Loucy (cell line): ENCODE measurements around the gene EFHD1.

Source experiments
- H2AFZ ChIP-seq: fragments of 200-600 bp; sonication (generic); 2 replicates; pipeline ENCODE4 v1.6.0; 2016; ENCODE audit warnings: antibody characterized with exemption, mild to moderate bottlenecking, low read length, moderate library complexity
- H3F3A ChIP-seq: fragments of 200-600 bp; 2 replicates; pipeline ENCODE4 v1.6.0; 2016; ENCODE audit warnings: antibody characterized with exemption, low read depth, mild to moderate bottlenecking
- H3K27me3 ChIP-seq: fragments of 200-600 bp; sonication (generic); 2 replicates; pipeline ENCODE4 v1.6.1; 2014; ENCODE audit warnings: low read length, mild to moderate bottlenecking; ENCODE audit not compliant: insufficient read depth, poor library complexity, severe bottlenecking
- H3K36me3 ChIP-seq: fragments of 200-600 bp; sonication (generic); 2 replicates; pipeline ENCODE4 v1.6.1; 2016; ENCODE audit warnings: low read length; ENCODE audit not compliant: insufficient read depth
- H3K4me1 ChIP-seq: fragments of 200-600 bp; sonication (generic); 2 replicates; pipeline ENCODE4 v1.5.1; 2014; ENCODE audit warnings: low read length, mild to moderate bottlenecking; ENCODE audit not compliant: insufficient read depth, poor library complexity, severe bottlenecking
- H3K4me2 ChIP-seq: fragments of 200-600 bp; sonication (generic); 2 replicates; pipeline ENCODE4 v1.6.0; 2014; ENCODE audit warnings: antibody characterized with exemption, low read length, low read depth, mild to moderate bottlenecking; ENCODE audit not compliant: poor library complexity, severe bottlenecking
- H3K4me3 ChIP-seq: fragments of 200-600 bp; sonication (generic); 2 replicates; pipeline ENCODE4 v1.5.1; 2014; ENCODE audit warnings: low read length, mild to moderate bottlenecking, mixed read lengths; ENCODE audit not compliant: poor library complexity, severe bottlenecking
- H3K79me2 ChIP-seq: fragments of 200-600 bp; sonication (generic); 2 replicates; pipeline ENCODE4 v1.6.1; 2014; ENCODE audit warnings: low read length; ENCODE audit not compliant: insufficient read depth
- H3K9ac ChIP-seq: fragments of 200-600 bp; sonication (generic); 2 replicates; pipeline ENCODE4 v1.6.0; 2014; ENCODE audit warnings: mild to moderate bottlenecking, low read depth, low read length, moderate library complexity; ENCODE audit not compliant: poor library complexity, severe bottlenecking
- H3K9me2 ChIP-seq: fragments of 200-600 bp; sonication (generic); replicated peaks from 2 replicates; pipeline ENCODE4 v1.6.1; 2016; ENCODE audit warnings: low read depth, low read length, mixed read lengths
- H3K9me3 ChIP-seq: fragments of 200-600 bp; sonication (generic); 2 replicates; pipeline ENCODE4 v1.6.1; 2014; ENCODE audit warnings: mild to moderate bottlenecking, antibody characterized with exemption, low read length, low read depth; ENCODE audit not compliant: insufficient read depth
- H4K20me1 ChIP-seq: fragments of 200-600 bp; sonication (generic); 2 replicates; pipeline ENCODE4 v1.6.0; 2014; ENCODE audit warnings: antibody characterized with exemption, low read length, mild to moderate bottlenecking; ENCODE audit not compliant: insufficient read depth, poor library complexity, severe bottlenecking
- CTCF ChIP-seq: fragments of 200-600 bp; sonication (generic); conservative IDR thresholded peaks from 2 replicates; pipeline ENCODE4 v1.5.1; 2014; ENCODE audit warnings: mild to moderate bottlenecking, antibody characterized with exemption, low read length
- EZH2phosphoT487 ChIP-seq: fragments of 200-600 bp; IDR thresholded peaks from 2 replicates; pipeline ENCODE4 v1.6.1; 2018; ENCODE audit warnings: antibody characterized with exemption, mild to moderate bottlenecking, moderate library complexity, borderline replicate concordance

The EFHD1 gene

GRCh38 chr2:232628466-232629128, 4.8 kb upstream of the EFHD1 start:
- no peaks in the 10 kb centered on the region for H3K79me2 ChIP-seq
- no peak overlapping the region for H3K4me2 ChIP-seq
- H3K9me2 ChIP-seq: no peaks in the 10 kb centered on the region
- H3K27me3 ChIP-seq: no peaks in the 10 kb centered on the region
- no peaks in the 10 kb centered on the region for H3K4me1 ChIP-seq
- H3K9me3 ChIP-seq: no peaks in the 10 kb centered on the region
- H3K9ac ChIP-seq: no peak overlapping the region
- no peak overlapping the region for H3K4me3 ChIP-seq
- H2AFZ ChIP-seq: no peak overlapping the region
- H3F3A ChIP-seq: no peaks in the 10 kb centered on the region
- TF ChIP-seq CTCF: no peak
- no peak for TF ChIP-seq EZH2phosphoT487
- H4K20me1 ChIP-seq: no peaks in the 10 kb centered on the region
- H3K36me3 ChIP-seq: no peaks in the 10 kb centered on the region

GRCh38 chr2:232629129-232629475, 4.3 kb upstream of the EFHD1 start:
- Histone ChIP-seq H3K4me3 (no peak overlapping the region), H3F3A (no peaks in the 10 kb centered on the region), H2AFZ (no peak overlapping the region), H3K36me3 (no peaks in the 10 kb centered on the region), H3K27me3 (no peaks in the 10 kb centered on the region), H3K9ac (no peak overlapping the region), H3K9me2 (no peaks in the 10 kb centered on the region), H3K4me2 (no peak overlapping the region), H3K9me3 (no peaks in the 10 kb centered on the region), H3K4me1 (no peaks in the 10 kb centered on the region), H3K79me2 (no peaks in the 10 kb centered on the region), H4K20me1 (no peaks in the 10 kb centered on the region)
- TF ChIP-seq EZH2phosphoT487 (no peak), CTCF (no peak)

- Histone ChIP-seq H3K79me2 (no peaks in the 10 kb centered on the region), H3K9ac (no peak overlapping the region), H3K36me3 (no peaks in the 10 kb centered on the region), H3F3A (no peaks in the 10 kb centered on the region), H4K20me1 (no peaks in the 10 kb centered on the region), H3K4me3 (no peak overlapping the region), H3K4me1 (no peaks in the 10 kb centered on the region), H3K27me3 (no peaks in the 10 kb centered on the region), H2AFZ (no peak overlapping the region), H3K4me2 (no peak overlapping the region), H3K9me3 (no peaks in the 10 kb centered on the region), H3K9me2 (no peaks in the 10 kb centered on the region)
- no peak for TF ChIP-seq EZH2phosphoT487
- no peak for TF ChIP-seq CTCF
These were observed 1.0 kb upstream of the EFHD1 start for GRCh38 chr2:232632229-232632903.
